Epithelial cell of esophagus (primary cell): ENCODE data around the gene ATF4.
A peak's percentile ranks its signal among the peaks of the same experiment; 100 is the strongest.

Experiments
- DNase-seq: peaks from one replicate; pipeline ENCODE4 v3.0.0; 2010; ENCODE audit warnings: low read depth
- H3K4me3 ChIP-seq: 2 replicates; pipeline ENCODE4 v1.5.1; 2011; ENCODE audit warnings: mild to moderate bottlenecking, low read length, control low read depth
- TF ChIP-seq, protein P1 (sequence below): IDR thresholded peaks from 2 replicates; pipeline ENCODE4 v1.5.1; 2011; ENCODE audit warnings: low read depth, mild to moderate bottlenecking, low read length, control low read depth, inconsistent platforms; ENCODE audit not compliant: insufficient read depth; ENCODE audit errors: missing control alignments

The ATF4 gene

GRCh38 chr22:39565414-39565944, 45.1 kb downstream of the ATF4 start:
- TF ChIP-seq, protein P1, sequence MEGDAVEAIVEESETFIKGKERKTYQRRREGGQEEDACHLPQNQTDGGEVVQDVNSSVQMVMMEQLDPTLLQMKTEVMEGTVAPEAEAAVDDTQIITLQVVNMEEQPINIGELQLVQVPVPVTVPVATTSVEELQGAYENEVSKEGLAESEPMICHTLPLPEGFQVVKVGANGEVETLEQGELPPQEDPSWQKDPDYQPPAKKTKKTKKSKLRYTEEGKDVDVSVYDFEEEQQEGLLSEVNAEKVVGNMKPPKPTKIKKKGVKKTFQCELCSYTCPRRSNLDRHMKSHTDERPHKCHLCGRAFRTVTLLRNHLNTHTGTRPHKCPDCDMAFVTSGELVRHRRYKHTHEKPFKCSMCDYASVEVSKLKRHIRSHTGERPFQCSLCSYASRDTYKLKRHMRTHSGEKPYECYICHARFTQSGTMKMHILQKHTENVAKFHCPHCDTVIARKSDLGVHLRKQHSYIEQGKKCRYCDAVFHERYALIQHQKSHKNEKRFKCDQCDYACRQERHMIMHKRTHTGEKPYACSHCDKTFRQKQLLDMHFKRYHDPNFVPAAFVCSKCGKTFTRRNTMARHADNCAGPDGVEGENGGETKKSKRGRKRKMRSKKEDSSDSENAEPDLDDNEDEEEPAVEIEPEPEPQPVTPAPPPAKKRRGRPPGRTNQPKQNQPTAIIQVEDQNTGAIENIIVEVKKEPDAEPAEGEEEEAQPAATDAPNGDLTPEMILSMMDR = no peak

GRCh38 chr22:39567135-39567946, 47.0 kb downstream of the ATF4 start:
- DNase-seq = peak; percentile 66
- H3K4me3 ChIP-seq = no peak overlapping the region
- TF ChIP-seq, protein P1 = no peak

More at GRCh38 chr22:39565414-39565944, 45.1 kb downstream of the ATF4 start:
- H3K4me3 ChIP-seq = no peak overlapping the region
- DNase-seq = no peak

- TF ChIP-seq, protein P1 = no peak
- H3K4me3 ChIP-seq = no peak overlapping the region
- DNase-seq = no peak
Measured at GRCh38 chr22:39568278-39568981, 48.1 kb downstream of the ATF4 start.

- no peak for DNase-seq
- TF ChIP-seq, protein P1 = no peak
- no peak overlapping the region for H3K4me3 ChIP-seq
Measured at GRCh38 chr22:39569066-39569465, 48.7 kb downstream of the ATF4 start.

- H3K4me3 ChIP-seq = no peak overlapping the region
- TF ChIP-seq, protein P1 = no peak
- DNase-seq = no peak
Measured at GRCh38 chr22:39570226-39570625, 49.9 kb downstream of the ATF4 start.

DNA sequence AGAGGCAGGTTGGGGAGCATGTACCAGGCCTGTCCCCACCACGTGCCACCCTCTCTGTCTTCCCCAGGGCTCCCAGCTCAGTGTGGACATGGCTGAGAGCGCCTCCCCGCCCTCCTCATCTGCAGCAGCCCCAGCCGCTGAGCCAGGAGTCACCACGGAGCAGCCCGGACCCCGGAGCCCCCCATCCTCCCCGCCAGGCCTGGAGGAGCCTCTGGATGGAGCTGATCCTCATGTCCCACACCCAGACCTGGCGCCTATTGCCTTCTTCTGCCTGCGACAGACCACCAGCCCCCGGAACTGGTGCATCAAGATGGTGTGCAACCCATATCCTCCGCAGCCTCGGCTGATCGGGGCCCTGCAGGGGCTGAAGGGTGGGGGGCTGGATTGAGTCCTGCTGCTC, 50.3 kb downstream of the ATF4 start, which contains the start of gene CACNA1I:
CACNA1I (plus strand) TSS at position 89 of the 400 bp plus-strand sequence; CDS start at position 89, 0 bp downstream.
- TF ChIP-seq, protein P1 = no peak
- DNase-seq = no peak
- H3K4me3 ChIP-seq = no peak within 1 kb of the TSS
